Measurements from ENCODE around the gene LKAAEAR1. TPM values are rescaled to one million over a fixed set of nuclear protein-coding genes. Genes with fewer than 3 reads are reported as not detected.

LKAAEAR1 gene
- total and polyA plus RNA-seq, 2 of the 13 experiments (the other 11 are each of a cell fraction or from before 2014, with no cell fraction given): not detected

- TF ChIP-seq, protein P1, sequence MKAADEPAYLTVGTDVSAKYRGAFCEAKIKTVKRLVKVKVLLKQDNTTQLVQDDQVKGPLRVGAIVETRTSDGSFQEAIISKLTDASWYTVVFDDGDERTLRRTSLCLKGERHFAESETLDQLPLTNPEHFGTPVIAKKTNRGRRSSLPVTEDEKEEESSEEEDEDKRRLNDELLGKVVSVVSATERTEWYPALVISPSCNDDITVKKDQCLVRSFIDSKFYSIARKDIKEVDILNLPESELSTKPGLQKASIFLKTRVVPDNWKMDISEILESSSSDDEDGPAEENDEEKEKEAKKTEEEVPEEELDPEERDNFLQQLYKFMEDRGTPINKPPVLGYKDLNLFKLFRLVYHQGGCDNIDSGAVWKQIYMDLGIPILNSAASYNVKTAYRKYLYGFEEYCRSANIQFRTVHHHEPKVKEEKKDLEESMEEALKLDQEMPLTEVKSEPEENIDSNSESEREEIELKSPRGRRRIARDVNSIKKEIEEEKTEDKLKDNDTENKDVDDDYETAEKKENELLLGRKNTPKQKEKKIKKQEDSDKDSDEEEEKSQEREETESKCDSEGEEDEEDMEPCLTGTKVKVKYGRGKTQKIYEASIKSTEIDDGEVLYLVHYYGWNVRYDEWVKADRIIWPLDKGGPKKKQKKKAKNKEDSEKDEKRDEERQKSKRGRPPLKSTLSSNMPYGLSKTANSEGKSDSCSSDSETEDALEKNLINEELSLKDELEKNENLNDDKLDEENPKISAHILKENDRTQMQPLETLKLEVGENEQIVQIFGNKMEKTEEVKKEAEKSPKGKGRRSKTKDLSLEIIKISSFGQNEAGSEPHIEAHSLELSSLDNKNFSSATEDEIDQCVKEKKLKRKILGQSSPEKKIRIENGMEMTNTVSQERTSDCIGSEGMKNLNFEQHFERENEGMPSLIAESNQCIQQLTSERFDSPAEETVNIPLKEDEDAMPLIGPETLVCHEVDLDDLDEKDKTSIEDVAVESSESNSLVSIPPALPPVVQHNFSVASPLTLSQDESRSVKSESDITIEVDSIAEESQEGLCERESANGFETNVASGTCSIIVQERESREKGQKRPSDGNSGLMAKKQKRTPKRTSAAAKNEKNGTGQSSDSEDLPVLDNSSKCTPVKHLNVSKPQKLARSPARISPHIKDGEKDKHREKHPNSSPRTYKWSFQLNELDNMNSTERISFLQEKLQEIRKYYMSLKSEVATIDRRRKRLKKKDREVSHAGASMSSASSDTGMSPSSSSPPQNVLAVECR (CRISPR knock-in tag; IDR thresholded peaks at IDR 0.05; ENCODE audit: borderline replicate concordance): peak; percentile 26
- no peak; the same call in 1 of the 2 replicates for TF ChIP-seq CHD2 (IDR thresholded peaks at IDR 0.05; ENCODE audit: low read depth, low read length)
- TF ChIP-seq GZF1 (CRISPR knock-in tag; IDR thresholded peaks at IDR 0.05): no peak
- no peak for TF ChIP-seq ZNF878 (CRISPR knock-in tag; IDR thresholded peaks at IDR 0.05)
- TF ChIP-seq, protein P2, sequence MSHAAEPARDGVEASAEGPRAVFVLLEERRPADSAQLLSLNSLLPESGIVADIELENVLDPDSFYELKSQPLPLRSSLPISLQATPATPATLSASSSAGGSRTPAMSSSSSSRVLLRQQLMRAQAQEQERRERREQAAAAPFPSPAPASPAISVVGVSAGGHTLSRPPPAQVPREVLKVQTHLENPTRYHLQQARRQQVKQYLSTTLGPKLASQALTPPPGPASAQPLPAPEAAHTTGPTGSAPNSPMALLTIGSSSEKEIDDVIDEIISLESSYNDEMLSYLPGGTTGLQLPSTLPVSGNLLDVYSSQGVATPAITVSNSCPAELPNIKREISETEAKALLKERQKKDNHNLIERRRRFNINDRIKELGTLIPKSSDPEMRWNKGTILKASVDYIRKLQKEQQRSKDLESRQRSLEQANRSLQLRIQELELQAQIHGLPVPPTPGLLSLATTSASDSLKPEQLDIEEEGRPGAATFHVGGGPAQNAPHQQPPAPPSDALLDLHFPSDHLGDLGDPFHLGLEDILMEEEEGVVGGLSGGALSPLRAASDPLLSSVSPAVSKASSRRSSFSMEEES (CRISPR knock-in tag; IDR thresholded peaks at IDR 0.05): peak; percentile 50
- 0 out of 2 replicates have a peak, but pooled peaks have one; percentile 12 for TF ChIP-seq MYC (CRISPR knock-in tag; IDR thresholded peaks at IDR 0.05; ENCODE audit: borderline replicate concordance)
- no peak for TF ChIP-seq CENPT (CRISPR knock-in tag; IDR thresholded peaks at IDR 0.05; ENCODE audit: low read depth)
- no peak for TF ChIP-seq CREB1 (IDR thresholded peaks at IDR 0.05)
- no peak for TF ChIP-seq CREB1 (CRISPR knock-in tag; IDR thresholded peaks at IDR 0.05)
- TF ChIP-seq, protein P3, sequence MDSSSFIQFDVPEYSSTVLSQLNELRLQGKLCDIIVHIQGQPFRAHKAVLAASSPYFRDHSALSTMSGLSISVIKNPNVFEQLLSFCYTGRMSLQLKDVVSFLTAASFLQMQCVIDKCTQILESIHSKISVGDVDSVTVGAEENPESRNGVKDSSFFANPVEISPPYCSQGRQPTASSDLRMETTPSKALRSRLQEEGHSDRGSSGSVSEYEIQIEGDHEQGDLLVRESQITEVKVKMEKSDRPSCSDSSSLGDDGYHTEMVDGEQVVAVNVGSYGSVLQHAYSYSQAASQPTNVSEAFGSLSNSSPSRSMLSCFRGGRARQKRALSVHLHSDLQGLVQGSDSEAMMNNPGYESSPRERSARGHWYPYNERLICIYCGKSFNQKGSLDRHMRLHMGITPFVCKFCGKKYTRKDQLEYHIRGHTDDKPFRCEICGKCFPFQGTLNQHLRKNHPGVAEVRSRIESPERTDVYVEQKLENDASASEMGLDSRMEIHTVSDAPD (CRISPR knock-in tag; IDR thresholded peaks at IDR 0.05): peak; percentile 34; the same call in 1 of the 2 replicates
- TF ChIP-seq, protein P4, sequence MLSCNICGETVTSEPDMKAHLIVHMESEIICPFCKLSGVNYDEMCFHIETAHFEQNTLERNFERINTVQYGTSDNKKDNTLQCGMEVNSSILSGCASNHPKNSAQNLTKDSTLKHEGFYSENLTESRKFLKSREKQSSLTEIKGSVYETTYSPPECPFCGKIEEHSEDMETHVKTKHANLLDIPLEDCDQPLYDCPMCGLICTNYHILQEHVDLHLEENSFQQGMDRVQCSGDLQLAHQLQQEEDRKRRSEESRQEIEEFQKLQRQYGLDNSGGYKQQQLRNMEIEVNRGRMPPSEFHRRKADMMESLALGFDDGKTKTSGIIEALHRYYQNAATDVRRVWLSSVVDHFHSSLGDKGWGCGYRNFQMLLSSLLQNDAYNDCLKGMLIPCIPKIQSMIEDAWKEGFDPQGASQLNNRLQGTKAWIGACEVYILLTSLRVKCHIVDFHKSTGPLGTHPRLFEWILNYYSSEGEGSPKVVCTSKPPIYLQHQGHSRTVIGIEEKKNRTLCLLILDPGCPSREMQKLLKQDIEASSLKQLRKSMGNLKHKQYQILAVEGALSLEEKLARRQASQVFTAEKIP (CRISPR knock-in tag; IDR thresholded peaks at IDR 0.05; ENCODE audit: borderline replicate concordance): no peak
- no peak for TF ChIP-seq ZBTB21 (CRISPR knock-in tag; IDR thresholded peaks at IDR 0.05)
- TF ChIP-seq ZNF720 (CRISPR knock-in tag; IDR thresholded peaks at IDR 0.05): no peak; the same call in 1 of the 2 replicates
- no peak; the same call in 1 of the 2 replicates for TF ChIP-seq MIER3 (CRISPR knock-in tag; IDR thresholded peaks at IDR 0.05; ENCODE audit: borderline replicate concordance)
- TF ChIP-seq ZFP37 (CRISPR knock-in tag; IDR thresholded peaks at IDR 0.05; ENCODE audit: borderline replicate concordance): no peak
- TF ChIP-seq, protein P5, sequence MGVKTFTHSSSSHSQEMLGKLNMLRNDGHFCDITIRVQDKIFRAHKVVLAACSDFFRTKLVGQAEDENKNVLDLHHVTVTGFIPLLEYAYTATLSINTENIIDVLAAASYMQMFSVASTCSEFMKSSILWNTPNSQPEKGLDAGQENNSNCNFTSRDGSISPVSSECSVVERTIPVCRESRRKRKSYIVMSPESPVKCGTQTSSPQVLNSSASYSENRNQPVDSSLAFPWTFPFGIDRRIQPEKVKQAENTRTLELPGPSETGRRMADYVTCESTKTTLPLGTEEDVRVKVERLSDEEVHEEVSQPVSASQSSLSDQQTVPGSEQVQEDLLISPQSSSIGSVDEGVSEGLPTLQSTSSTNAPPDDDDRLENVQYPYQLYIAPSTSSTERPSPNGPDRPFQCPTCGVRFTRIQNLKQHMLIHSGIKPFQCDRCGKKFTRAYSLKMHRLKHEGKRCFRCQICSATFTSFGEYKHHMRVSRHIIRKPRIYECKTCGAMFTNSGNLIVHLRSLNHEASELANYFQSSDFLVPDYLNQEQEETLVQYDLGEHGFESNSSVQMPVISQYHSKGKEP (CRISPR knock-in tag; IDR thresholded peaks at IDR 0.05): peak; percentile 84; the same call in 1 of the 2 replicates
- no peak for TF ChIP-seq NFYC (CRISPR knock-in tag; IDR thresholded peaks at IDR 0.05)
- no peak for TF ChIP-seq ZNF607 (CRISPR knock-in tag; IDR thresholded peaks at IDR 0.05; ENCODE audit: borderline replicate concordance)
- TF ChIP-seq FOXA3 (CRISPR knock-in tag; IDR thresholded peaks at IDR 0.05): peak; percentile 14; the same call in 1 of the 2 replicates
- no peak for TF ChIP-seq RFX1 (IDR thresholded peaks at IDR 0.05)
Measured at GRCh38 chr20:64055893-64056638, 28.1 kb downstream of the LKAAEAR1 start (continued).

Measured in HepG2 (cell line).